Mucosa of rectum (tissue), 2 donors: ENCODE results near the gene HOXC4.

ENCODE experiments used
- H3K27ac ChIP-seq, 2 donors: one replicate each; pipeline ENCODE4 v1.7.0; 2013; ENCODE audit warnings: inconsistent platforms in 2 of 2, low read depth in 2 of 2, low read length in 2 of 2
- H3K27me3 ChIP-seq, 2 donors: one replicate each; pipeline ENCODE4 v1.7.0; 2013; ENCODE audit warnings: low read length in 2 of 2; ENCODE audit not compliant: control insufficient read depth in 2 of 2, insufficient read depth in 2 of 2
- H3K36me3 ChIP-seq, 2 donors: one replicate each; pipeline ENCODE4 v1.7.0; 2013; ENCODE audit warnings: low read length in 2 of 2; ENCODE audit not compliant: control insufficient read depth in 2 of 2, insufficient read depth in 2 of 2
- H3K4me1 ChIP-seq, 2 donors: one replicate each; pipeline ENCODE4 v1.7.0; 2013; ENCODE audit warnings: low read length in 2 of 2, mild to moderate bottlenecking in 1 of 2; ENCODE audit not compliant: control insufficient read depth in 2 of 2, insufficient read depth in 2 of 2
- H3K4me3 ChIP-seq, 2 donors: one replicate each; pipeline ENCODE4 v1.7.0; 2013; ENCODE audit warnings: low read length in 2 of 2
- H3K9ac ChIP-seq, 2 donors: one replicate each; pipeline ENCODE4 v1.7.0; 2013; ENCODE audit warnings: low read length in 2 of 2, low read depth in 1 of 2, mild to moderate bottlenecking in 1 of 2
- H3K9me3 ChIP-seq, 2 donors: one replicate each; pipeline ENCODE4 v1.7.0; 2013; ENCODE audit warnings: low read length in 2 of 2; ENCODE audit not compliant: control insufficient read depth in 2 of 2
- donor health status: healthy.
- donor health status: Normal muscosa, but diverticular disease.

HOXC4 gene

GRCh38 chr12:54059668-54060067, 6.0 kb downstream of the HOXC4 start:
- Histone ChIP-seq H3K27ac (no peak overlapping the region), H3K4me3 (no peak overlapping the region), H3K4me1 (peaks cover 0 to under 1% of the 10 kb centered on the region in 2 donors), H3K9me3 (no peaks in the 10 kb centered on the region), H3K36me3 (no peaks in the 10 kb centered on the region), H3K27me3 (peaks cover 51 to 68% of the 10 kb centered on the region in 2 donors), H3K9ac (no peak overlapping the region)

- Histone ChIP-seq H3K4me1 (no peaks in the 10 kb centered on the region), H3K27me3 (peaks cover 49 to 70% of the 10 kb centered on the region in 2 donors), H3K4me3 (no peak overlapping the region), H3K36me3 (no peaks in the 10 kb centered on the region), H3K27ac (no peak overlapping the region), H3K9me3 (no peaks in the 10 kb centered on the region), H3K9ac (no peak overlapping the region)
Observed at GRCh38 chr12:54060174-54060974, 6.7 kb downstream of the HOXC4 start.

- H3K27me3 ChIP-seq, result peaks cover 49 to 77% of the 10 kb centered on the region in 2 donors
- H3K27ac ChIP-seq, result no peak overlapping the region
- H3K4me3 ChIP-seq, result no peak overlapping the region
- no peaks in the 10 kb centered on the region for H3K9me3 ChIP-seq
- no peaks in the 10 kb centered on the region for H3K4me1 ChIP-seq
- no peak overlapping the region for H3K9ac ChIP-seq
- H3K36me3 ChIP-seq, result no peaks in the 10 kb centered on the region
Observed at GRCh38 chr12:54060975-54061778, 7.5 kb downstream of the HOXC4 start.

GRCh38 chr12:54065677-54066076, 12.0 kb downstream of the HOXC4 start:
- H3K4me3 ChIP-seq, result no peak overlapping the region
- H3K27me3 ChIP-seq, result peaks cover 32 to 45% of the 10 kb centered on the region in 2 donors
- H3K36me3 ChIP-seq, result no peaks in the 10 kb centered on the region
- no peaks in the 10 kb centered on the region for H3K4me1 ChIP-seq
- no peaks in the 10 kb centered on the region for H3K9me3 ChIP-seq
- H3K9ac ChIP-seq, result no peak overlapping the region
- H3K27ac ChIP-seq, result no peak overlapping the region

- Histone ChIP-seq H3K27me3 (peaks cover 26 to 37% of the 10 kb centered on the region in 2 donors), H3K9ac (no peak overlapping the region)
Observed at GRCh38 chr12:54066408-54066807, 12.8 kb downstream of the HOXC4 start.

GRCh38 chr12:54068418-54069070, 14.9 kb downstream of the HOXC4 start:
- H3K4me3 ChIP-seq, result no peak overlapping the region
- no peak overlapping the region for H3K9ac ChIP-seq
- H3K27ac ChIP-seq, result no peak overlapping the region
- peaks cover 17 to 24% of the 10 kb centered on the region in 2 donors for H3K27me3 ChIP-seq
- H3K9me3 ChIP-seq, result no peaks in the 10 kb centered on the region
- no peaks in the 10 kb centered on the region for H3K4me1 ChIP-seq
- H3K36me3 ChIP-seq, result no peaks in the 10 kb centered on the region

More at GRCh38 chr12:54066408-54066807, 12.8 kb downstream of the HOXC4 start:
- Histone ChIP-seq H3K36me3 (no peaks in the 10 kb centered on the region), H3K9me3 (no peaks in the 10 kb centered on the region), H3K4me3 (no peak overlapping the region), H3K4me1 (no peaks in the 10 kb centered on the region), H3K27ac (no peak overlapping the region)

GRCh38 chr12:54071942-54072341, 18.3 kb downstream of the HOXC4 start:
- Histone ChIP-seq H3K4me3 (no peak overlapping the region), H3K36me3 (no peaks in the 10 kb centered on the region), H3K4me1 (no peaks in the 10 kb centered on the region), H3K27ac (no peak overlapping the region), H3K9ac (no peak overlapping the region), H3K9me3 (no peaks in the 10 kb centered on the region), H3K27me3 (peaks cover 0 to 10% of the 10 kb centered on the region in 2 donors)

GRCh38 chr12:54074308-54074707, 20.7 kb downstream of the HOXC4 start:
- Histone ChIP-seq H3K4me1 (no peaks in the 10 kb centered on the region), H3K27ac (no peak overlapping the region), H3K36me3 (no peaks in the 10 kb centered on the region), H3K4me3 (no peak overlapping the region), H3K9ac (no peak overlapping the region), H3K27me3 (peaks cover 0 to 12% of the 10 kb centered on the region in 2 donors), H3K9me3 (no peaks in the 10 kb centered on the region)

GRCh38 chr12:54075409-54075808, 21.8 kb downstream of the HOXC4 start:
- Histone ChIP-seq H3K4me3 (no peak overlapping the region), H3K27me3 (peaks cover 0 to 12% of the 10 kb centered on the region in 2 donors), H3K36me3 (no peaks in the 10 kb centered on the region), H3K27ac (no peak overlapping the region), H3K4me1 (no peaks in the 10 kb centered on the region), H3K9me3 (no peaks in the 10 kb centered on the region), H3K9ac (no peak overlapping the region)

- Histone ChIP-seq H3K9me3 (no peaks in the 10 kb centered on the region), H3K9ac (no peak overlapping the region), H3K4me1 (no peaks in the 10 kb centered on the region), H3K4me3 (no peak overlapping the region), H3K36me3 (no peaks in the 10 kb centered on the region), H3K27ac (no peak overlapping the region), H3K27me3 (peaks cover 0 to 12% of the 10 kb centered on the region in 2 donors)
Observed at GRCh38 chr12:54075974-54076373, 22.3 kb downstream of the HOXC4 start.
